HG03039 (cell line): ENCODE data around the gene CCL19.
A peak's percentile ranks its signal among the peaks of the same experiment; 100 is the strongest.

Experiments used
- ATAC-seq: cut with Tn5 transposase; IDR thresholded peaks from one replicate; pipeline ENCODE4 v1.9.1; 2021; ENCODE audit warnings: mild to moderate bottlenecking, moderate library complexity; ENCODE audit not compliant: unreplicated experiment

CCL19 gene

DNA sequence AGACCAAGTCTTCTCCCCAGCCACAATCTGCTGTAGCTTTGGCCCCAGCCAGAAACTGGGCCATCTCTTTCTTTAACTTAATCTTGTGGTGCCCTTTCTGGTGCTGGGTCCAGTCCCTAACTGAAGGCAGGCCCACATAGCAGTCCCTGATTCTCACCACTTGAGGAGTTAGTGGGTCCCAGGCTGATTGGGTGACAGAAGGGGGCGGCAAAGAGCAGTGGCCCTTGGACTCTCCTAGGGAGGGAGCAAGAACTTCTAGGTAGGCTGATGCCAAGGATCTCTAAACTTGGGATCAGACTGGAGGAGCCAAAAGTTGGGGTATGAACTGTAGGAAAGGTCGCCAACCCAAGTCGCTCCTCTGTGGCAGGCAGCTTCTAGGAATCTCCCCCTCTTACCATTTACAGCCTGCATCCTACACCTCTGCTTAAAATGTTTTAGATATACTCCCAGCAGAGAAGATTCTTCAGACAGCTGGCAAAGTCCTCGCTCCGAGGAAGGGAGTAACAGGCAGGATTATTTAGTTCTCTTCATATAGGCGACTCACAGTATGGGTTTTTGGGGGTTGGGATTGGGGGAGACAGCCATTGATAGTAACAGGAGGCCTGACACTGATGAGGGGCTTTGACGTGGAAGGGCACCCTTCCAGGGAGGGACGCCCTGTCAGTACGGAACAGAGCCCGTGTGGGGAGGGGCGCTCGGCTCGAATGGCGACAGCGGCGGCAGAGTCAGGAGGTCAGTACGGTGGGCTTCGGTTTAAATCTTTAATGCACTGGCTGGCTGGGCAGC, 26.6 kb downstream of the CCL19 start:
- peak; percentile 33 for ATAC-seq

DNA sequence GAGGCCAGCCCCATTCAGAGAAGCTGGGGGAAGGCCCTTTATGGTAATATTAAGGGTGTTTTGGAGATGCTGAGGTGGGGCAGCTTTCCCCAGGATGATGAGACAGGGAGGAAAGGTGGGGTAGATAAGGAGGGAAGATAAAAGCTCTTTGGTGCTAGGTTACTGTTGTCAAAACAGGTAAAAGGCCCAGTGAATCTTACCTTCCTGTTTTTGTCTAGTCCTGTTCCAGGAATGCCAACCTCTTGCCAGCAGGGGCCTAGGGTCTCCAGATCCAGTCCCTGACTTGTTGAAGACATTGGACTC, 27.8 kb downstream of the CCL19 start:
- ATAC-seq: no peak

DNA sequence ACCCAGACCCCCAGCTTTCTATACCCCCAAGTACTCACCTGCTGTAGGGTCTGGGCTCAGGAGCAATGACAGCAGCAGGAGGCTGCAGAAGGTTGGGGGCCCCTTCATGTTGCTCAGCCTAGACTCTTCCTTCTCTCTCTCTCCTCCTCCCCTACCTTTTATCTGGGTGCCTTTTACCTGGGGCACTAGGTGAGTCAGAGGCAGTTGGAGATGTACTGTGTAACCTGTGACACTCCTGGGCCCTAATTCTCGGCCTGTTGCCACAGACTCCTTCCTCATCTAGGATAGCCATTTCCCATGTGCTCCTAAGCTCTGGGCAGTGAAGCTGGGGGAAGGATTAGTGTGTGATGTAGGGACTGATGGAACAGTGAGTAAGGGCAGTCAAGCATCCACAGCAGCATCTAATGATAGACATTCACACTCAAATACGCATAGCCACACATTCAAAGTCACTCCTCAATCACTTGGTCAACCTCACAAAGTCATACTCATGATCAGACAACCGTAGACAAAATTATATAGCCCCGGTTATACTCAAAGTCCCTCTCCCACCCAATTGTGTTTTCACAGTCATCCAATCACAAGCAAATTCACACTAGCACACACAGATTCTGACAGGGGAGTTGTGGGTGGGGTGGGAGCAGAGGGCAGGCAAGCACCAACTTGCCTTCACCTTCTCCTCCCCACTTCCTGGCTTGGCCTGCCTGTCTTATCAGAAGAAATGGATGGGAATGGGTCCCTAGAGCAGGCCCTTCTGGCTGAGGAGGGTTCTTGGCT, 28.4 kb downstream of the CCL19 start, which contains the start of gene CCL27:
Gene CCL27, minus strand, starts transcription at position 132 of the 777 bp plus-strand sequence. Its CDS starts 24 bp downstream, at position 108.
- ATAC-seq: no peak

DNA sequence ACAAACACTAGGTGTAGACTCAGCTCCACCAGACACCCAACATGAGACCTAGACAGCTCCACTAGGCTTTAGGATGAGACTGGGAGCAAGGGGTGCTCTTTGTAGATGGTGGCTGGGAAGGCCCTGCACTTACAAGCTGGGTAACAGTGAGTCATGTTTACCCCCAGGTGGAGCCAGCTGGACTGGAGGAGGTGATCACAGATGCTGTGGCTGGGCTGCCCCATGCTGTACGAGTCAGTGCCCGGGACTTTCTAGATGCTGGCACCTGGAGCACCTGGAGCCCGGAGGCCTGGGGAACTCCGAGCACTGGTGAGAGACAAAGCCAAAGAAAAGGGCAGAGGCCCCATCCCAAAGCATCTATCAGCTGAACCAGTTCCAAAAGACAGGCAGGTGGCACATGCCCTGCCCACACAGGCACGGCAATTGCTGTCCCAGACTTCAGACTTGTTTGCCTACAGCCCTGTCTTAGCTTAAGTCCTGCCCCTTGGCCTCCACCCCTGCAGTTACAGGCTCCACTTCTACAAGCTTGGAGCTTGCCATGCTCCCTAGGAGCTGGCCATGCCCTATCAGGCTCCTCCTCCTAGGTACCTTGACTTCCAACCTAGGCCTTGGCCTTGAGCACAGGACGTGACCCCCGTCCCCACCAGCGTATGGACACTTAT, 31.4 kb downstream of the CCL19 start:
- no peak for ATAC-seq

DNA sequence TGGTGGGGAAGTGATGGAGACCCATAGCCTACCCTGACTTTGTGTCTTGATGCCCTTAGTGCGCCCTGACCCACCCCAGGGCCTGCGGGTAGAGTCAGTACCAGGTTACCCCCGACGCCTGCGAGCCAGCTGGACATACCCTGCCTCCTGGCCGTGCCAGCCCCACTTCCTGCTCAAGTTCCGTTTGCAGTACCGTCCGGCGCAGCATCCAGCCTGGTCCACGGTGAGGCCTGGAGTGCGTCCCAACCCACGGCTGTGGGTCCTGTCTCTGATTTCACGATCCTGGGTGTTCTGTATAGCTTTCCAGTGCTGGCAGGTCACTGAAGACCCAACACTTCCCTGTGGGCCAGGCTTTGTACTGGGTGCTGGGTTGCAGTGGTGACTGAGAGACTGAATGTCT, 32.6 kb downstream of the CCL19 start:
- ATAC-seq: no peak

DNA sequence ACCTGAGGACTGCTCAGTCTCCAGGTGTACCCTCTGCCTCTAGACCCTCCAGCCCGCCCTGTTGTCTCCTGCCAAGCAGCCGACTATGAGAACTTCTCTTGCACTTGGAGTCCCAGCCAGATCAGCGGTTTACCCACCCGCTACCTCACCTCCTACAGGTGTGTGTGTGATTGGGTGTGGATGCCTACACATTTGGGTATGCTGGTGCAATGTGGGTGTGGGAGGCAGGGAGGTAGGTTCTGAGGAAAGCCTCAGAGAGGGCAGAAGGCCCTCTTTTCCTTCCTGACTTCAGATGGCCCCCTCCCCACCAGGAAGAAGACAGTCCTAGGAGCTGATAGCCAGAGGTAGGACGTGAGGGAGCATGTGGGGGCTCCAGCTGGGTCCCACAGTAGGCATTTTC, 34.1 kb downstream of the CCL19 start:
- no peak for ATAC-seq

DNA sequence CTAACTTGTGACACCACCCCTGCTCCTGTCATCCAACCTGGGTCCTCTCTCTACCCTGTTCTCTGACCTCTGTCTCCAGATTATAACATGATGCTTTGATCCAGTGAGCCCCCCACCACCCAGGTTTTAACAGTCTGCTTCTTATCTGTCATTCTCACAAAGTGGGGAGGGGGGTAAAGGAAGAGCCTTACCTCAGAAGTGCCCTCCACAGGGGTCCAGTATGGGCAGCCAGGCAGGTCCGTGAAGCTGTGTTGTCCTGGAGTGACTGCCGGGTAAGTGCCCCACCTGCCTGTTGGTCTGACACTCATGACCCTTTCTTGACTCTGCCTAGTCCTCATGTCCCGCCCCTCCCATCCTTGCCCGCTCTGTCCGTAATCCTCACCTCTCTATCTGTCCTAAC, 35.7 kb downstream of the CCL19 start:
- no peak for ATAC-seq

DNA sequence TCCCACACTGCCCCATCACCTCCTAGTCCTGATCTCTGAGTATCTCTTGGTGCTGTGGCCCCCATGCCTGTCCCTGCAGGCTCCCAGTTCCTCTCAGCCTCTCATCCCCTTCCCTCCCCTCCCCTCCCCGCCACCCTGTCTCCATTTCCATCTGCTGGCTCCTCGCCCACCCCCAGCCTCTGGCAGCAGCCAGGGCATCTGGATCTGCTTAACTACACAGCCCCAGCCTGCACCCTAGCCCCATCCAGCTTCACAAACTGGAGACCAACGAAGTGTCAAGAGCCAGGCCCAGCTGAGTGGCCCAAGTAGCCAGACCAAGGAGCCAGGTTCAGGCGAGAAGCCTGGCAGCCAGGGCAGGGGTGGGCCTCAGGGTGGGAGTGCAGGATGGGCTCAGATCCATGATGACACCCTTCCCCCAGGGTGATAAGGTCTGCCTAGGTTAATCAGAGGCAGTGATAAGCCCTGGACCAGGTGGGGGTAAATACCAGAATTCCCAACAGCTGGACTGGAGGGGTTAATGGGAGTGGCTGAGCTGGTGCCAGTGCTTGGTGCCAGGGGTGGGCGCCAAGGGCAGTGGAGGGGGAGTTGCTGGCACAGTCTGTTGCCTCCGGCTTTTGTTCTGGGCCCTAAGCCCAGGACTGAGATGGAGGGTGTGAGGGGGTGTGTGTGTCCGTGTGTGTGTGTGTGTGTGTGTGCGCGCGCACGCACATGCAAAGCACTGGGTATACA, 36.6 kb downstream of the CCL19 start:
- ATAC-seq: no peak

DNA sequence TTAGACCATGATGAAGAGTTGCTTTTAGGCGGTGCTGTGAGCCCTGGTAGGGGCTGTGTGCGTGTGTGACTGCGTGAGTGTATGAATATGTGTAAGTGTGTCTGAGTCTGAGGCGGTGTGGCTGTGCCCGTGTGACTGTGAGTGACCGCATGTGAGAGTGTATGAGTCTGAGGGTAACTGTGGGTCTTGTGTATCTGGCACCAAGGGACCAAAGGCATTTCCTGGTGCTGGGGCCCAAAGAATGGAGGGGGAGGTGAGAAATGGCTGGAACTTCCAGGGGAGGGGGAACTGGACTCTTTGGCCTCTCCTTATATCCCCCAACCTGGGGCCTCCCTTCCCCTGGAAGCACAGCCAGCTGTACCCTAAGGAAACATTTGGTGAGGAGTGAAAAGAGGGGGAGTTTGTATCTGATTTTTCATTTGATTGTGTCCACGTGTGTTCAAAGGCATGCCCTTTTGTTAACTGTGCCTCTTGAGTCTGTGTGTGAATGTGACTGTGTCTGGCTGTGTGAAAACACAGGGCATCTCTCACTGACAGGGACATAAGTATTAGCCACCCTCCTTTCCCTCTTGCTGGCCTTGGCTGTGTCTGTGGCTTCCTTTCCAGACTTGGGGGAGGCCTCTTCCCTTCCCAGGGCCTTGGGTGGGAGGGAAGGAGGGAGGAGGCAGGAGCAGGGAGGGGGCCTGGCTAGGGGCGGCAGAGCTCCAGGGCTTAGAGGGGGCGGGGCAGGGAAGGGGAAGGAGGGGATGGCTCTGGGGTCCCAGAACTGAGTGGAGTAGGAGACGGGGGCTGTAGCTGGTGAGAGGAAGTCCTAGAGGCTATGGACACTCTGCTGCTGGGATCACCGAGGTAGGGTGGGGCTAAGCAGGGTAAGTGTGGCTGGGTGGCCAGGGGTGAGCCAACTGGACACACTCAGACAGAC, 37.7 kb downstream of the CCL19 start:
- ATAC-seq: no peak

DNA sequence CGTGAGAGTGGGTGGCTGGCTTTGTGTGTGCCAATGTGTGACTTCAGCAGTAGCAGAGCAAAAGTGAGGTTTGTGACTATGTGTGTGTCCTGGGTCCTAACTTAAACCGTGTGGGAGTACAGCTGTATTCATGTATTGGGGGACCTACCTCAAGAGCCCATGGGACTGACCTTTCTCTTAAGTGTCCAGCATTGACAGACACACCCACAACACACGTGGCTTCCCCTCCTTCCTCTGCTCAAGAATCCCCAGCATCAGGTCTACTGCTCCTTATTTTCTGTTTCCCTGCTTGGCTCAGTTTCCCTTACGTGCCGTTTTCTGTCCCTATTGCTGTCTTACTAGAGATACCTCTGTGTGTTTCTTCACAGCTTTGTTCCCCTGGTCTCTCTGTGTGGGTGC, 38.5 kb downstream of the CCL19 start:
- ATAC-seq: no peak

DNA sequence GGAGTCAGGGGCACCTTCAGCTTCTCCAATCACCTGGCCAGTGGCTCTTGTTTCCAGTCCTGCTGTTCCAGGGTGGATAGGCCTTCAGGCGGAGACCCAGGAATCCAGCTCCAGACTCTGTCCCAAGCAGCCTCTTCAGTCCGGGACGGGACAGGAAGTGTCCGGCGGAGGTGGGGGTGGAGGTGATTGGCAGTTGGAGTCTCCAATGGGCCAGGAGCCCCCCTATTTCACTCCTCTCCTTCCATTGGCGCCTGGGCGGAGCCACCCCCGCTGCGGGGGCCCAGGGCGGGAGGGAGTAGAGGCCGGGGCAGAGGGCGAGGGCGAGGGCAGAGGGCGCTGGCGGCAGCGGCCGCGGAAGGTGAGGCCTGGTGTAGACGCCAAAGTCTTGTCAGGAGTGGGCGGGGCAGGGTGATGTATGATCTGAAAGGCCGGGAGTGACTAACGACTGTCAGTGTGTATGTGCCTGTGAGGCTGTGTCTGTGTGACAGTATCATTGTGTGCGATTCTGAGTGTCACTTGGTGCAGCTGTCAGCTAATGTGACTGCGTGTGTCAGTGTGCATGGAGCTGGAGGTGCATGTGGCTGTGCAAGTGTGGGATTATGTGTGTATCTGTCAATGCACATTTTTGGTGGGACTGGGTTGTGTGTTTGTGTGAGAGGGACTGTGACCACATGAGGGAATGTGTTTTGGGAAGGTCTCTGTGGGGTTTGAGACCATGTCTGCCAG, 39.0 kb downstream of the CCL19 start, which contains the start of gene IL11RA:
Gene IL11RA, plus strand, starts transcription at position 310 of the 726 bp plus-strand sequence. CDS start 3,033 bp downstream, outside the sequence.
- ATAC-seq: no peak

DNA sequence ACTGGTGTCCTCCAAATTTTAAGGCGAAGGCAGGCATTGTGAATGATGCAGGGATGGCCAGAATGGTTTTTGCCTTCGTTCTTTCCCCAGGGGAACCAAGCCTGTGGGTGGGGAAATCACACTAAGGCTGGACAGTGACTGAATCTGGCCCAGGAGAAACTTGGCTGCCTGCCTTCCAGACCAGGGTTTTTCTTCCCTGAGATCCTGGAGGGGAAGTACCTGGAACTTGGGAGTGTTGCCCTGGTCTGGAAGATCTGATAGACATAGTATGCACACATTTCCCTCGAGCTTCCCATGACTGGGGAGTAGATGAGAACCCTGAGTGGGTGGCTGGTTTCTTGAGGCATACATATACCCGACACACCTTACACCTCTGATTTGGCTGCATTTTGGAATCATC, 39.8 kb downstream of the CCL19 start:
- no peak for ATAC-seq

DNA sequence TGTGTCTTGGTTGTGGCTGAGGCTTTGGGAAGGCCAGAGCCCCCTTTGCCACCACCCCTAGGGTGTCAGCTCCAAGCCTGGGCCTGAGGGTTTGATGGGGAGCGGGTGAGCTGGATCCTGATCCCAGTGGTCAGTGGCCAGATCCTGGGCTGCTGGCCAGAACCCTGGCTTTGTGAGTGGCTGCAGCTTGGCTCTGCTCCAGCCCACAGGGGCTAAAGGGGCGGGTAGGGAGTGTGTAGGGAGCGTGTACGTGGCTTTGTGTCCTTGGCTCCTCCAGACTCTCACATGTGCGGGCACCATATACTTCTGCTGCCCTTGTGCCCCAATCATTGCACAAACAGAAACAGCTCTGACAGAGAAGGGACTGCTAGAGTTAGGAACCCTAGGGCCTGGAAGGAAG, 40.3 kb downstream of the CCL19 start:
- no peak for ATAC-seq

DNA sequence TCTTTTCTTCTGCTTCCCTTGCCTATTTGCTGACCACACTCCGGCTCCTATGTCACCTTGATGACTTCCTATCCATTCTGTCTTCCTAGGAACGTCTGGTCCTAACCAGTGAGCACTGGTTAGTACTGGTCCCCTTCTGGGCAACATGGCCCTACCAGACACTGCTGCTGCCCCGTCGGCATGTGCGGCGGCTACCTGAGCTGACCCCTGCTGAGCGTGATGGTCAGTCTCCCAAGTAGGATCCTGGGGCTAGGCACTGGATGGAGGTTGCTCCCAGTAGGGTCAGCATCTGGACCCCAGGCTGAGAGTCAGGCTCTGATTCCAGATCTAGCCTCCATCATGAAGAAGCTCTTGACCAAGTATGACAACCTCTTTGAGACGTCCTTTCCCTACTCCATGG, 42.4 kb downstream of the CCL19 start:
- ATAC-seq: no peak

DNA sequence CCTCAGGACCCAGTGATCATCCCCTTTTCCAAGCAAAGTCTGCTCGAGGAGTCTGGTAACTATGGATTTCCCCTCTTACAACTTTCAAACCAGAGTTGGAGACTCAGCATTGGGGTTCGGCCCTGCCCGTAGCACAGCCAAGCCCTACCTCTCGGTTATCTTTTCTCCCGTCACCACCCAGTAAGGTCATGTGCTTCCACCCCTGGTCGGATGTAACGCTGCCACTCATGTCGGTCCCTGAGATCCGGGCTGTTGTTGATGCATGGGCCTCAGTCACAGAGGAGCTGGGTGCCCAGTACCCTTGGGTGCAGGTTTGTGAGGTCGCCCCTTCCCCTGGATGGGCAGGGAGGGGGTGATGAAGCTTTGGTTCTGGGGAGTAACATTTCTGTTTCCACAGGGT, 43.4 kb downstream of the CCL19 start:
- no peak for ATAC-seq

DNA sequence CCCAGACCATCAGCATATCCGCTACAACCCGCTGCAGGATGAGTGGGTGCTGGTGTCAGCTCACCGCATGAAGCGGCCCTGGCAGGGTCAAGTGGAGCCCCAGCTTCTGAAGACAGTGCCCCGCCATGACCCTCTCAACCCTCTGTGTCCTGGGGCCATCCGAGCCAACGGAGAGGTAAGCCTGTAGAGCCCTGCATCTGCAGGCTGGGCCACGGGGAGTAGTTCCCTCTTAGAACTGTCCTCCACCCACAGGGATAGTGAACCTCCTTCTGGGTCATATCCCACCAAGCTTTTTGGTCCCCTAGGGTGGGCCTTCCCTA, 44.0 kb downstream of the CCL19 start:
- ATAC-seq: no peak

DNA sequence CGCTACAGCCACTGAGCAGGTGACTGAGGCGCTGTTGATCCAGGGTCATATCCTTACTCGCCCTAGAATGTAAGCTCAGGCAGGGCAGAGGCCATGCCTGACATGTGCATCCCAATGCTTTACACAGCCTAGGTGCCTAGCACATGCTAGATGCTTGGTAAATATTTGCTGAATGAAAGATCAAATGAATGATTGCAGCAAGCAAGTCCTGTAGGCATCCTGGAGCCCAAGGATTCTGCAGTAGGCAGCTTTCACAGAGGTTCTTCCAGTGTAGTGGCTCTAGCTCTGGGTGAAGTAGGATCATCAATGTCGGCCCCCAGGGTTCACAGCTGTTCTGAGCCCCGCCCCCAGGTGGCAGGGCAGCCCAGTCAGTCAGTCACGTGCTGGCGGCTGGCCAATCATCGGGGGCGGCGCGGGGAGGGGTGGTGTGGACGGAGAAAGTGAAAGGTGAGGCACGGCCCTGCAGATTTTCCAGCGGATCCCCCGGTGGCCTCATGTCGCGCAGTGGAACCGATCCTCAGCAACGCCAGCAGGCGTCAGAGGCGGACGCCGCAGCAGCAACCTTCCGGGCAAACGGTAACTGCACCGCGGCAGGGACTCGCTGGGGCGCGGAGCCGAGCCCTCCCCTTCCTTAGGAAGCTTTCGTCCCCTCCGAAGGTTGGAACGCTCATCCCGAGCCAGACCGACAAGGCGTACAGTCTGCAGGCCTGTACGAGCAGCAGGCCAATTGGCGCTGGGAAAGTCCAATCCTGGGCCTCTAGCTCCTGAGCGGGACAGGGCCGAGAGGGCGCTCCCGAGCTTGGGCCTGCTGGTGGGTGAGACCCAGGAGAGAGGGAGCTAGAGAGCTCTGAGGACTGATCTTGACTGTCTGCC, 44.6 kb downstream of the CCL19 start, which contains the start of gene GALT:
Gene GALT, plus strand, starts transcription at position 465 of the 873 bp plus-strand sequence. Its CDS starts 30 bp downstream, at position 495.
- ATAC-seq: peak; percentile 85

DNA sequence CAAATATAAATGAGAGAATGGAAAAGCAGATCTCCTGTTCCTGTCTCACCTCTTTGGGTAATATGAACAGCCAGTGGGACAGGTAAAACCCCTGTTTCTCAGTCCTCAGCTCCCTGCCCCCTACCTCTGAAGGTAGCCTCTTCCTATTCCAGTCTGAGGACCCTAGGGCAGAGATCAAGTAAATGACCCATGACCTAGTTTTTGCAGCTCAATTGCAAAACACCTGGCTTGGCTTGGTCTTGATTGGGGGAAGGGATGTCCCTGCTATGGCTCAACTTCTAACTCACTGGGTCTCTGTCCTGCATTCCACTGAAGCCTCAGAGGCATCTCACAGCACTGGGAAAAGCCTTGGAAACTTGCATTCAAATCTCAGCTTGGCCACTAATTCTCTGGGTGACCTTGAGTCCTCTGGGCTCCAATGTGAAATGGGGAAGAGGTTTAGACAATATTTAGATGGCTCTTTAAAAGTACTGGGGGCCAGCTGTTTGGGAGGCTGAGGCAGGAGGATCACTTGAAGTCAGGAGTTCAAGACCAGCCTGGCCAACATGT, 46.2 kb downstream of the CCL19 start:
- ATAC-seq: no peak
